Activated T-helper 17 cell treated with anti-CD3 and anti-CD28 coated beads, Interleukin-2, amount 50 U/mL, for 72 hours (primary cell): ENCODE results near the gene EFTUD2. TPM values are rescaled to one million over a fixed set of nuclear protein-coding genes. Genes with fewer than 3 reads are reported as not detected.

Source experiments
- ATAC-seq: fragments of 150-1000 bp; cut with Tn5 transposase; replicated peaks from 2 replicates; pipeline ENCODE4 v1.10.0; 2021; ENCODE audit warnings: mild to moderate bottlenecking, moderate library complexity
- H3K27ac Mint-ChIP-seq: one replicate; pipeline ENCODE4 v1.8.0; 2022; ENCODE audit warnings: mixed read lengths
- H3K27me3 Mint-ChIP-seq: one replicate; pipeline ENCODE4 v1.8.0; 2022; ENCODE audit warnings: mixed read lengths
- H3K36me3 Mint-ChIP-seq: one replicate; pipeline ENCODE4 v1.8.0; 2022; ENCODE audit warnings: low read depth, mild to moderate bottlenecking, mixed read lengths
- H3K4me1 Mint-ChIP-seq: one replicate; pipeline ENCODE4 v1.8.0; 2022; ENCODE audit warnings: mixed read lengths
- H3K4me3 Mint-ChIP-seq: one replicate; pipeline ENCODE4 v1.8.0; 2022; ENCODE audit warnings: mild to moderate bottlenecking, mixed read lengths
- H3K9me3 Mint-ChIP-seq: one replicate; pipeline ENCODE4 v1.8.0; 2022; ENCODE audit warnings: mixed read lengths
- total RNA-seq, 2 donors: library from RNA; stranded (reverse); gene quantifications; one replicate each; pipeline ENCODE4 v1.2.3, GENCODE V29; 2022

EFTUD2 gene
- total RNA-seq, 2 donors from 2014 or later = 105 to 215 TPM

GRCh38 chr17:44865231-44865660 lies 34.0 kb downstream of the EFTUD2 start:
- Mint-ChIP-seq H3K27ac (no peak overlapping the region), H3K9me3 (no peaks in the 10 kb centered on the region), H3K4me3 (no peak overlapping the region), H3K27me3 (no peaks in the 10 kb centered on the region), H3K36me3 (peaks cover 96% of the 10 kb centered on the region), H3K4me1 (no peaks in the 10 kb centered on the region)
- peak; percentile 56 for ATAC-seq

DNA sequence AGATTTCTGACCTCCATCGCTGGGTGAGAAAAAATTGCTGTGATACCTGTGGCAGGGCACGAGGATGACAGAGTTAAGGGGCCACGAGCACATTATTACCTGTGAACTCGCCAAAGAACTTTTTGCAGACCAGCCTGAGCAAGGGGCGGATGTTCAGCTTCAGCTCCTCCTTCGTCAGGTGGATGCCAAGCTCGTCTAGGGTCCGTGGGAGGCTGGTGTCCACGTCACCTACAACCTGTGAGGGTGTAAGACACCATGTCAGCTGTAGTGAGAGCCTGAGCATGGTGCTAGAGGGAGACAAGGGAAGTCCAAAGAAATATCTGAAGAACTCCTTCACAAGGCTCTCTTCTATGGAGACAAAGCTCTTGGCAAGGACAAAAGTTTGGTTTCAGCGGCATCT lies 34.4 kb downstream of the EFTUD2 start:
- Mint-ChIP-seq H3K27ac (no peak overlapping the region), H3K27me3 (no peaks in the 10 kb centered on the region), H3K36me3 (peaks cover 96% of the 10 kb centered on the region), H3K4me1 (no peaks in the 10 kb centered on the region), H3K9me3 (no peaks in the 10 kb centered on the region), H3K4me3 (no peak overlapping the region)
- ATAC-seq = peak; percentile 3

GRCh38 chr17:44863061-44863918 lies 36.0 kb downstream of the EFTUD2 start:
- Mint-ChIP-seq H3K4me1 (no peaks in the 10 kb centered on the region), H3K36me3 (peaks cover 96% of the 10 kb centered on the region), H3K27ac (no peak overlapping the region), H3K9me3 (no peaks in the 10 kb centered on the region), H3K4me3 (no peak overlapping the region), H3K27me3 (no peaks in the 10 kb centered on the region)
- ATAC-seq = no peak

DNA sequence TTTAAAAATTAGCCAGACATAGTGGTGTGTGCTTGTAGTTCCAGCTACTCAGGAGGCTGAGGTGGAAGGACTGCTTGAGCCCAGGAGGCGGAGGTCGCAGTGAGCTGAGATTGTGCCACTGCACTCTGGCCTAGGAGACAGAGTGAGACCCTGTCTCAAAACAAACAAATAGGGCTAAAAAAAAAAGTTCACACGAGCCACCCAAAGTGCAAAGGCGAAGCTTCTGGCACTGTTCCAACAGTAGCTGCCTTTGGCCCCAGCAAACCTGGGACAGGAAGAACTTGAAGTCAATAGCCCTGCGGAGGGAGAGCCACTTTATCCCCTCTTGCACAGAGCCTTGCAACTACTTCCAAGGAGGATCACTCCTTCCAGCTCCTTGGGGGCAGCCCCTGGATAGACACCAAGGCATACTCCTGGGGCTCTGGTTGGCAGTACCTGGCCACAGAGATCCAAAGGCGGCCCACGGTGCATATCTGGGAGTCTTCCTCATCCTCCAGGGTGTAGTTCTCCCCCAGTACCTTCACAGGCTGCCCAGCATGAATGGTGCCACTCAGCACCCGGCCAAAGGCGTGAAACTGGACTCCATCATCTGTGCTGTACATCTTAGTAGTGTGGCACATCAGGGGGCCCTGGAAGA lies 36.8 kb downstream of the EFTUD2 start:
- no peak for ATAC-seq
- no peak overlapping the region for H3K4me3 Mint-ChIP-seq
- no peak overlapping the region for H3K27ac Mint-ChIP-seq
- H3K9me3 Mint-ChIP-seq = no peaks in the 10 kb centered on the region
- no peaks in the 10 kb centered on the region for H3K4me1 Mint-ChIP-seq
- H3K36me3 Mint-ChIP-seq = peaks cover 96% of the 10 kb centered on the region
- H3K27me3 Mint-ChIP-seq = no peaks in the 10 kb centered on the region

- H3K9me3 Mint-ChIP-seq = no peaks in the 10 kb centered on the region
- H3K4me1 Mint-ChIP-seq = no peaks in the 10 kb centered on the region
- no peak overlapping the region for H3K4me3 Mint-ChIP-seq
- peak overlapping the region; percentile 28 for H3K27ac Mint-ChIP-seq
- no peak for ATAC-seq
- H3K27me3 Mint-ChIP-seq = no peaks in the 10 kb centered on the region
- peaks cover 99% of the 10 kb centered on the region for H3K36me3 Mint-ChIP-seq
Observed at GRCh38 chr17:44859701-44860100, 39.5 kb downstream of the EFTUD2 start.

GRCh38 chr17:44854192-44854591 lies 45.1 kb downstream of the EFTUD2 start:
- Mint-ChIP-seq H3K9me3 (no peaks in the 10 kb centered on the region), H3K4me1 (no peaks in the 10 kb centered on the region), H3K27me3 (no peaks in the 10 kb centered on the region), H3K4me3 (no peak overlapping the region), H3K36me3 (peaks cover 95% of the 10 kb centered on the region), H3K27ac (no peak overlapping the region)
- no peak for ATAC-seq

DNA sequence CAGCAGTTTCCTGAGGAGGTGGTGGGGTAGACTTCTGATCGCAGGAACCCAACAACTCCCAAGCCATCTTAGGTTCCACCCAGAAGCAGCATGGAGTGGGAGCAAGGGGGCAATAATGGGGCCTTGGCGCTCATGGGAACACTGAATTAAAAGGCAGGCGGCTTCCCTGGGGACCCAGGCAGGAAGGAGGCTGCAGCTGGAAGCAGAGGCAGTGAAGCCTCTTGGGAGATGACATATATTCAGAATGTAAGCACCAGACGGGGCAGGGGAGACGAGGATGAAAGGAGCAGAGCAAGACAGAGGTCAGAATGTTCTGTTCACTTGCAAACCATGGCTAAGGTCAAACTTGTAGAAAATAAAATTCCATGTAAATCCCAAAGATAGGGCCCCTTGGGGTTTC lies 48.6 kb downstream of the EFTUD2 start:
- H3K27me3 Mint-ChIP-seq = no peaks in the 10 kb centered on the region
- H3K4me1 Mint-ChIP-seq = no peaks in the 10 kb centered on the region
- H3K36me3 Mint-ChIP-seq = peaks cover 59% of the 10 kb centered on the region
- no peak for ATAC-seq
- H3K9me3 Mint-ChIP-seq = no peaks in the 10 kb centered on the region
- no peak overlapping the region for H3K27ac Mint-ChIP-seq
- no peak overlapping the region for H3K4me3 Mint-ChIP-seq

DNA sequence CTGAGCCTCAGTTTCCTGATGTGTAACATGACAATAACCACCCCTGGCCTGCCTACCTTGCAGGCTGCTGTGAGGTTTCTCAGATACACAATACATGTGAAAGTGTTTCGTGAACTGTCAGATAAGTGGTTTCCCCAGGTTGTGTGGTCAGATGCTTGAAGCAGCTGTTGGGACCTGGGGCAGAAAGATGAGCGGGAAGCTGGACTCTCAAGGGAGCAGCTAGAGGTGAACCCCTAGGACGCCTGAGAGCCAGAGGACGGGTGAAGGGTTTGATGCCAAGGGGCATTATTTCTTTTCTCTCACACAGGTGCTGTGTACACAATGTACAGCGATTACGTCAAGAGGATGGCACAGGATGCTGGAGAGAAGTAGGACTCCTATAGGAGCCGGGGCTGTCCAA lies 49.2 kb downstream of the EFTUD2 start:
- Mint-ChIP-seq H3K4me3 (no peak overlapping the region), H3K9me3 (no peaks in the 10 kb centered on the region), H3K27me3 (no peaks in the 10 kb centered on the region), H3K27ac (no peak overlapping the region), H3K36me3 (peaks cover 53% of the 10 kb centered on the region), H3K4me1 (no peaks in the 10 kb centered on the region)
- no peak for ATAC-seq

- ATAC-seq = no peak
- Mint-ChIP-seq H3K36me3 (peaks cover 43% of the 10 kb centered on the region), H3K27me3 (no peaks in the 10 kb centered on the region), H3K27ac (no peak overlapping the region), H3K9me3 (no peaks in the 10 kb centered on the region), H3K4me3 (no peak overlapping the region), H3K4me1 (no peaks in the 10 kb centered on the region)
Observed at GRCh38 chr17:44848961-44849489, 50.2 kb downstream of the EFTUD2 start.

DNA sequence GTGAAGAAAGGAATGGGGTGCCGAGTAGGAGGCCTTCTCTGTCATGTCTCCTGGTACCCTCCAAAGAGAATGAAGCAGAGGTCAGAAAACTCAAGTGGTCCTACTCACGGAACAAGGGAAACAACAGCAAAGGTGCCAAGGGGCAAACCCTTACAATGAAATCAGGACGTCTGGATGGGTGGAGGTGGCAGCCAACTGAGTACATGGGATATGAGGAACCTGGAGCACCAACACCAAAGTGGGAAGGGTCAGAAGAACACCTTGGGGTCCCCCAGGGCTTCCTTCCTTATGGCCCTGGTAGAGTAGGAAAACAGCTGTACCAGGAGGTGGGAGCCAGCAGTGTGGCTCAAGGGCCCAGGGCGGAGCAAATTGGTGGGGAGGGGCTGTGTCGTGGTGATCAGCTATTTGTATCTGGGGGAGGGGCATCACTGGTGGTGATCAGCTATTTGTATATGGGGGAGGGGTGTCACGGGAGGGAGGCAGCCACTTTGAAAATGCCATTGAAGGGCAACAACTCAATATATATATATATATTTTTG lies 50.9 kb downstream of the EFTUD2 start:
- ATAC-seq = no peak
- peaks cover 36% of the 10 kb centered on the region for H3K36me3 Mint-ChIP-seq
- H3K4me3 Mint-ChIP-seq = no peak overlapping the region
- H3K4me1 Mint-ChIP-seq = no peaks in the 10 kb centered on the region
- no peaks in the 10 kb centered on the region for H3K9me3 Mint-ChIP-seq
- no peak overlapping the region for H3K27ac Mint-ChIP-seq
- no peaks in the 10 kb centered on the region for H3K27me3 Mint-ChIP-seq

GRCh38 chr17:44847586-44847985 lies 51.7 kb downstream of the EFTUD2 start, which contains the start of gene HIGD1B:
Gene HIGD1B (plus strand): TSS chr17:44847883. CDS start chr17:44848153, 270 bp downstream.
- no peak for ATAC-seq
- H3K9me3 Mint-ChIP-seq = no peaks in the 10 kb centered on the region
- H3K27ac Mint-ChIP-seq = peak within 1 kb of the TSS; percentile 38
- peaks cover 29% of the 10 kb centered on the region for H3K36me3 Mint-ChIP-seq
- H3K27me3 Mint-ChIP-seq = no peaks in the 10 kb centered on the region
- H3K4me1 Mint-ChIP-seq = no peaks in the 10 kb centered on the region
- no peak within 1 kb of the TSS for H3K4me3 Mint-ChIP-seq

DNA sequence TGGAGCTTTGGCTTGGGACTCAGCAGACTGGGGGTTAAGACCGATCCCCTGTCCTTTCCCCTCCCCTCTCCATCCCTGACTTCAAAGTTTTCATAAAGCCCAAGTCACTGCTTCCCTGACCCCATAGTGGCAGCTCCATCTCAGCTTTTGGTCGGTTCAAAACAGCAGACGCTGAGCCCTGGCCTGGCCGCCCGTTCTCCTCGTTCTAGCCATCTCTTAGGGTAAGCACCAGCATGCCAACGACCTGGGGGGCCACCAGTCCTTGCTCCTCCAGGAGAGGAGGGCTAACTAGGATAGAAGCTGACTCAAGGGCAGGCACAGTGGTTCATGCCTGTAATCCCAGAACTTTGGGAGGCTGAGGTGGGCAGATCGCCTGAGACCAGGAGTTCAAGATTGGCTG lies 53.0 kb downstream of the EFTUD2 start:
- Mint-ChIP-seq H3K27me3 (no peaks in the 10 kb centered on the region), H3K4me1 (no peaks in the 10 kb centered on the region), H3K36me3 (peaks cover 16% of the 10 kb centered on the region), H3K9me3 (no peaks in the 10 kb centered on the region), H3K27ac (no peak overlapping the region), H3K4me3 (no peak overlapping the region)
- ATAC-seq = no peak

- H3K9me3 Mint-ChIP-seq = no peaks in the 10 kb centered on the region
- no peaks in the 10 kb centered on the region for H3K4me1 Mint-ChIP-seq
- H3K4me3 Mint-ChIP-seq = no peak overlapping the region
- no peaks in the 10 kb centered on the region for H3K36me3 Mint-ChIP-seq
- H3K27ac Mint-ChIP-seq = no peak overlapping the region
- no peaks in the 10 kb centered on the region for H3K27me3 Mint-ChIP-seq
- no peak for ATAC-seq
Observed at GRCh38 chr17:44844390-44844830, 54.8 kb downstream of the EFTUD2 start.

GRCh38 chr17:44842748-44843147 lies 56.5 kb downstream of the EFTUD2 start:
- Mint-ChIP-seq H3K27ac (no peak overlapping the region), H3K27me3 (no peaks in the 10 kb centered on the region), H3K36me3 (no peaks in the 10 kb centered on the region), H3K4me3 (no peak overlapping the region), H3K9me3 (no peaks in the 10 kb centered on the region), H3K4me1 (no peaks in the 10 kb centered on the region)
- no peak for ATAC-seq

- Mint-ChIP-seq H3K4me3 (no peak overlapping the region), H3K4me1 (no peaks in the 10 kb centered on the region), H3K36me3 (no peaks in the 10 kb centered on the region), H3K9me3 (no peaks in the 10 kb centered on the region), H3K27ac (no peak overlapping the region), H3K27me3 (no peaks in the 10 kb centered on the region)
- no peak for ATAC-seq
Observed at GRCh38 chr17:44840936-44841335, 58.3 kb downstream of the EFTUD2 start.
